ENCODE data around the gene LDLR.
A peak's percentile ranks its signal among the peaks of the same experiment; 100 is the strongest.

GRCh38 chr19:11130824-11131455 is 41.7 kb downstream of the LDLR start:
- TF ChIP-seq POLR2AphosphoS5 (IDR thresholded peaks at IDR 0.05) (peak; percentile 6 to 34 (median 26)), CTCF (IDR thresholded peaks at IDR 0.05) (peak; percentile 90 to 97 (median 94))

Data from sigmoid colon (tissue), 4 donors.